H9 (cell line): ENCODE results near the gene DOK5. TPM values are rescaled to one million over a fixed set of nuclear protein-coding genes. Genes with fewer than 3 reads are reported as not detected.

ENCODE experiments used
- DNase-seq: peaks from one replicate; pipeline ENCODE4 v3.0.0-alpha.2; 2017
- H2AFZ ChIP-seq: one replicate; pipeline ENCODE4 v1.6.1; 2013; ENCODE audit warnings: mild to moderate bottlenecking, low read length, control low read depth, moderate library complexity
- H2AK5ac ChIP-seq: 2 replicates; pipeline ENCODE4 v1.6.1; 2013; ENCODE audit warnings: low read length, control low read depth, mixed read lengths; ENCODE audit not compliant: insufficient read length
- H2BK120ac ChIP-seq: one replicate; pipeline ENCODE4 v1.6.1; 2013; ENCODE audit warnings: low read depth, mild to moderate bottlenecking, low read length, control low read depth, inconsistent platforms; ENCODE audit not compliant: poor library complexity, severe bottlenecking
- H2BK12ac ChIP-seq: 2 replicates; pipeline ENCODE4 v1.6.1; 2013; ENCODE audit warnings: low read length, control low read depth, mixed read lengths, low read depth; ENCODE audit not compliant: insufficient read length
- H2BK15ac ChIP-seq: 2 replicates; pipeline ENCODE4 v1.6.1; 2013; ENCODE audit warnings: low read depth, low read length, control low read depth
- H2BK20ac ChIP-seq: one replicate; pipeline ENCODE4 v1.6.1; 2013; ENCODE audit warnings: low read depth, mild to moderate bottlenecking, low read length, control low read depth, inconsistent platforms; ENCODE audit not compliant: poor library complexity, severe bottlenecking
- H2BK5ac ChIP-seq: 2 replicates; pipeline ENCODE4 v1.6.1; 2013; ENCODE audit warnings: low read length, control low read depth, mixed read lengths; ENCODE audit not compliant: insufficient read length
- H3K14ac ChIP-seq: 2 replicates; pipeline ENCODE4 v1.6.1; 2013; ENCODE audit warnings: low read length, control low read depth; ENCODE audit not compliant: insufficient read depth
- H3K18ac ChIP-seq: 2 replicates; pipeline ENCODE4 v1.6.1; 2013; ENCODE audit warnings: low read depth, mild to moderate bottlenecking, mixed read lengths, low read length, control low read depth; ENCODE audit not compliant: insufficient read length
- H3K23ac ChIP-seq: 2 replicates; pipeline ENCODE4 v1.6.1; 2013; ENCODE audit warnings: low read length, control low read depth, mixed read lengths, low read depth; ENCODE audit not compliant: insufficient read length
- H3K23me2 ChIP-seq: 2 replicates; pipeline ENCODE4 v1.6.1; 2013; ENCODE audit warnings: low read depth, mild to moderate bottlenecking, mixed read lengths, low read length, control low read depth; ENCODE audit not compliant: insufficient read length, poor library complexity, severe bottlenecking
- H3K27ac ChIP-seq: 2 replicates; pipeline ENCODE4 v1.5.1; 2013; ENCODE audit warnings: low read length, control low read depth, mixed read lengths, low read depth; ENCODE audit not compliant: insufficient read length
- H3K27me3 ChIP-seq: 2 replicates; pipeline ENCODE4 v1.6.1; 2013; ENCODE audit warnings: low read length, control low read depth, inconsistent platforms; ENCODE audit not compliant: insufficient read depth
- H3K4ac ChIP-seq: 2 replicates; pipeline ENCODE4 v1.6.1; 2013; ENCODE audit warnings: low read depth, mild to moderate bottlenecking, control low read depth, inconsistent platforms, low read length, moderate library complexity
- H3K4me1 ChIP-seq: 2 replicates; pipeline ENCODE4 v1.6.1; 2013; ENCODE audit warnings: low read length, control low read depth, inconsistent platforms; ENCODE audit not compliant: insufficient read depth
- H3K4me2 ChIP-seq: 2 replicates; pipeline ENCODE4 v1.6.1; 2013; ENCODE audit warnings: low read length, control low read depth, mixed read lengths; ENCODE audit not compliant: insufficient read length, insufficient read depth
- H3K56ac ChIP-seq: 2 replicates; pipeline ENCODE4 v1.6.1; 2013; ENCODE audit warnings: low read depth, mild to moderate bottlenecking, mixed read lengths, low read length, control low read depth; ENCODE audit not compliant: insufficient read length
- H3K79me1 ChIP-seq: 2 replicates; pipeline ENCODE4 v1.6.1; 2013; ENCODE audit warnings: low read depth, mild to moderate bottlenecking, moderate library complexity, low read length, control low read depth, inconsistent platforms; ENCODE audit not compliant: insufficient read depth, poor library complexity, severe bottlenecking
- H3K79me2 ChIP-seq: 2 replicates; pipeline ENCODE4 v1.6.1; 2013; ENCODE audit warnings: low read length, control low read depth, inconsistent platforms; ENCODE audit not compliant: insufficient read depth
- H3K9ac ChIP-seq: 2 replicates; pipeline ENCODE4 v1.6.1; 2013; ENCODE audit warnings: low read length, control low read depth, mixed read lengths; ENCODE audit not compliant: insufficient read length; ENCODE audit errors: extremely low read depth
- H3K9me3 ChIP-seq: one replicate; pipeline ENCODE4 v1.6.1; 2013; ENCODE audit warnings: low read depth, low read length, inconsistent platforms; ENCODE audit not compliant: control insufficient read depth
- H3T11ph ChIP-seq: one replicate; pipeline ENCODE4 v1.6.1; 2013; ENCODE audit warnings: mild to moderate bottlenecking, low read length, control low read depth, inconsistent platforms
- H4K20me1 ChIP-seq: one replicate; pipeline ENCODE4 v1.6.1; 2013; ENCODE audit not compliant: control insufficient read depth, insufficient read length, insufficient read depth
- H4K5ac ChIP-seq: 2 replicates; pipeline ENCODE4 v1.6.1; 2013; ENCODE audit warnings: low read depth, mild to moderate bottlenecking, mixed read lengths, low read length, control low read depth; ENCODE audit not compliant: insufficient read length
- H4K8ac ChIP-seq: replicated peaks from 2 replicates; pipeline ENCODE4 v1.6.1; 2013; ENCODE audit warnings: low read length, control low read depth, mixed read lengths, low read depth; ENCODE audit not compliant: insufficient read length
- H4K91ac ChIP-seq: 2 replicates; pipeline ENCODE4 v1.6.1; 2013; ENCODE audit warnings: low read depth, mild to moderate bottlenecking, moderate library complexity, mixed read lengths, low read length, control low read depth; ENCODE audit not compliant: insufficient read length
- H3K27ac Mint-ChIP-seq, 3 experiments: 2 replicates in 2 of 3; 3 replicates in 1 of 3; pipeline ENCODE4 v1.8.0; 2020 to 2021; ENCODE audit warnings: mixed read lengths in 3 of 3, mild to moderate bottlenecking in 1 of 3, moderate library complexity in 1 of 3
- H3K27me3 Mint-ChIP-seq: 2 replicates; pipeline ENCODE4 v1.8.0; 2021; ENCODE audit warnings: low read depth, mild to moderate bottlenecking, moderate library complexity, mixed read lengths
- H3K36me3 Mint-ChIP-seq, 3 experiments: 2 replicates in 2 of 3; 3 replicates in 1 of 3; pipeline ENCODE4 v1.8.0; 2020 to 2021; ENCODE audit warnings: low read depth in 3 of 3, mixed read lengths in 3 of 3; ENCODE audit not compliant: insufficient read depth in 1 of 3
- H3K4me1 Mint-ChIP-seq, 2 experiments: 2 replicates each; pipeline ENCODE4 v1.8.0; 2020; ENCODE audit warnings: mixed read lengths in 2 of 2
- H3K4me3 Mint-ChIP-seq, 2 experiments: 2 replicates in 1 of 2; 3 replicates in 1 of 2; pipeline ENCODE4 v1.8.0; 2020 to 2021; ENCODE audit warnings: mild to moderate bottlenecking in 2 of 2, mixed read lengths in 2 of 2, moderate library complexity in 1 of 2
- H3K9me3 Mint-ChIP-seq, 2 experiments: 2 replicates in 1 of 2; 3 replicates in 1 of 2; pipeline ENCODE4 v1.8.0; 2020; ENCODE audit warnings: mild to moderate bottlenecking in 2 of 2, mixed read lengths in 2 of 2, moderate library complexity in 1 of 2
- CTCF ChIP-seq: fragments of 200-600 bp; sonication (generic); conservative IDR thresholded peaks from 3 replicates; pipeline ENCODE4 v1.8.0; 2021; ENCODE audit warnings: antibody characterized with exemption, mild to moderate bottlenecking
- WGBS: extraction: QIAGEN DNeasy Blood & Tissue Kit; methylation state at CpG from one replicate; pipeline ENCODE4 v1.1.7; 2013; ENCODE audit warnings: missing lambda C conversion rate, low lambda C conversion rate, mixed read lengths; ENCODE audit not compliant: insufficient read length; ENCODE audit errors: extremely low coverage; 5-methylcytosine and 5-hydroxymethylcytosine counted together
- total RNA-seq: library from RNA; stranded (reverse); gene quantifications from 2 replicates; pipeline ENCODE4 v1.2.1, GENCODE V29; 2021

DOK5 gene
- total RNA-seq, 1 experiment from 2014 or later: 4.5 TPM

GRCh38 chr20:54557806-54558590 is 82.6 kb downstream of the DOK5 start:
- no peak overlapping the region for H3K4me2 ChIP-seq

More at GRCh38 chr20:54557806-54558590, 82.6 kb downstream of the DOK5 start:
- Histone ChIP-seq H3K79me1 (no peaks in the 10 kb centered on the region), H2AFZ (no peak overlapping the region), H3K14ac (no peak overlapping the region), H2AK5ac (no peak overlapping the region), H3K27ac (no peak overlapping the region), H4K8ac (no peak overlapping the region), H3K79me2 (no peaks in the 10 kb centered on the region), H2BK12ac (no peak overlapping the region), H2BK20ac (no peak overlapping the region), H3K56ac (no peak overlapping the region), H3T11ph (no peak overlapping the region), H4K5ac (no peak overlapping the region), H3K9ac (no peak overlapping the region), H3K9me3 (no peaks in the 10 kb centered on the region), H3K18ac (no peak overlapping the region), H3K4ac (no peak overlapping the region), H3K23me2 (no peaks in the 10 kb centered on the region), H3K4me1 (no peaks in the 10 kb centered on the region; the same call in 1 of the 2 replicates), H2BK120ac (no peak overlapping the region), H4K91ac (no peak overlapping the region), H4K20me1 (no peaks in the 10 kb centered on the region), H3K27me3 (no peaks in the 10 kb centered on the region), H2BK15ac (no peak overlapping the region), H3K23ac (no peak overlapping the region), H2BK5ac (no peak overlapping the region)
- no peak for TF ChIP-seq CTCF
- no CpG with 5 or more reads among the region's 3 CpGs for WGBS
- Mint-ChIP-seq H3K4me3 (no peak overlapping the region), H3K9me3 (no peaks in the 10 kb centered on the region), H3K36me3 (peaks cover 0 to 5% (median 4%) of the 10 kb centered on the region in 3 experiments; a peak in 3 of 7 replicates), H3K4me1 (peaks cover 7 to 8% of the 10 kb centered on the region in 2 experiments), H3K27ac (no peak overlapping the region), H3K27me3 (no peaks in the 10 kb centered on the region; the same call in 1 of the 2 replicates)
- DNase-seq: no peak
